Osteoblast (primary cell): ENCODE results near the gene ZCCHC9. TPM values are rescaled to one million over a fixed set of nuclear protein-coding genes. Genes with fewer than 3 reads are reported as not detected.
"Not testable (repeated sequence)": the region's sequence is repeated elsewhere in the genome, so short reads cannot be mapped to it uniquely, and the experiment has no call there.

Experiments used
- DNase-seq: peaks from one replicate; pipeline ENCODE4 v3.0.0; 2011; ENCODE audit warnings: low spot score, mixed read lengths; ENCODE audit not compliant: insufficient read length; ENCODE audit errors: missing footprints
- H2AFZ ChIP-seq: 2 replicates; pipeline ENCODE4 v1.6.0; 2011; ENCODE audit warnings: mild to moderate bottlenecking, low read length
- H3K27ac ChIP-seq: 2 replicates; pipeline ENCODE4 v1.5.1; 2011; ENCODE audit warnings: mild to moderate bottlenecking, low read depth, low read length, moderate library complexity
- H3K27me3 ChIP-seq: 2 replicates; pipeline ENCODE4 v1.6.0; 2012; ENCODE audit warnings: mild to moderate bottlenecking, control low read depth, inconsistent platforms, low read length, moderate library complexity; ENCODE audit not compliant: insufficient read depth
- H3K36me3 ChIP-seq: 2 replicates; pipeline ENCODE4 v1.5.1; 2011; ENCODE audit warnings: mild to moderate bottlenecking, low read length, control low read depth, moderate library complexity; ENCODE audit not compliant: insufficient read depth
- H3K4me1 ChIP-seq: 2 replicates; pipeline ENCODE4 v1.5.1; 2011; ENCODE audit warnings: mild to moderate bottlenecking, low read length, control low read depth, moderate library complexity; ENCODE audit not compliant: insufficient read depth
- H3K4me2 ChIP-seq: 2 replicates; pipeline ENCODE4 v1.6.0; 2011; ENCODE audit warnings: mild to moderate bottlenecking, low read length; ENCODE audit not compliant: insufficient read depth
- H3K4me3 ChIP-seq: fragments of 200-600 bp; sonication (generic); 3 replicates; pipeline ENCODE4 v1.5.1; 2012; ENCODE audit warnings: mild to moderate bottlenecking, low read length, inconsistent platforms; ENCODE audit not compliant: insufficient read depth
- H3K79me2 ChIP-seq: 2 replicates; pipeline ENCODE4 v1.6.0; 2012; ENCODE audit warnings: mild to moderate bottlenecking, low read length, control low read depth, inconsistent platforms; ENCODE audit not compliant: insufficient read depth
- H3K9me3 ChIP-seq: 2 replicates; pipeline ENCODE4 v1.5.1; 2011; ENCODE audit warnings: low read depth, low read length, control low read depth
- H4K20me1 ChIP-seq: 2 replicates; pipeline ENCODE4 v1.6.0; 2012; ENCODE audit warnings: mild to moderate bottlenecking, low read length, control low read depth; ENCODE audit not compliant: insufficient read depth
- total RNA-seq: library from RNA; depleted of rRNA; stranded (reverse); fragments of >200 nt; gene quantifications from 2 replicates; pipeline ENCODE4 v1.2.3, GENCODE V29; 2012
- TF ChIP-seq, protein P1 (sequence below): IDR thresholded peaks from 2 replicates; pipeline ENCODE4 v1.5.1; 2011; ENCODE audit warnings: mild to moderate bottlenecking, low read depth, low read length, moderate library complexity; ENCODE audit errors: extremely low read depth

Gene ZCCHC9
- total RNA-seq, 1 donor: 22.1 TPM

DNA sequence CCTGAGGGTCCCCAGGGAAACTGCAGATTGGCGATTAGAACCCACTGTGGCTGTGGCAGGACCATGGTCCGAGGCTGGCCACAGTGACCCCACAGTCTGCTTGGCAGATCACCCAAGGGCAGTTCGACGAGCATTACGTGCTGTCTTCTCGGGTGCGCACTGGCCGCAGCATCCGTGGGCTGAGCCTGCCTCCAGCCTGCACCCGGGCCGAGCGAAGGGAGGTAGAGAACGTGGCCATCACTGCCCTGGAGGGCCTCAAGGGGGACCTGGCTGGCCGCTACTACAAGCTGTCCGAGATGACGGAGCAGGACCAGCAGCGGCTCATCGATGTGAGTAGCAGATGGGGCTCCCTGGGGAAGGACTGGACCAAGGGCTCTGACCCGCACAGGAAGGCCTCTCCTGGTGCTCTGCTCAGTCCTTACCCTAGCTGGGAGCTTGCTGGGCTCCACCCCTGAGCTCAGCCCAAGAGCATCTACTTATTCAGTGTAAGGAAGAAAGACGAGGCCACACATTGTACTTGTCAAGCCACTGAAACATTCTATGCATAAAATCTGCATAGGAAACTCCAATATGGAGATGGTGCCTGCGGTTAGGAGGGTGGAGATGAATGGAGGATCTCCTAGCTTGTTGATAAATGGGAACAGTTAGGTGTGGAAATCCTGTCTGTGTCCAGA, 46.4 kb upstream of the ZCCHC9 start:
- Histone ChIP-seq H3K27me3 (no peaks in the 10 kb centered on the region), H3K9me3 (no peaks in the 10 kb centered on the region), H4K20me1 (no peaks in the 10 kb centered on the region), H3K4me2 (no peak overlapping the region), H3K79me2 (no peaks in the 10 kb centered on the region), H3K27ac (no peak overlapping the region), H3K4me3 (no peak overlapping the region), H3K4me1 (no peaks in the 10 kb centered on the region), H3K36me3 (no peaks in the 10 kb centered on the region), H2AFZ (no peak overlapping the region)
- no peak for DNase-seq
- TF ChIP-seq, protein P1, sequence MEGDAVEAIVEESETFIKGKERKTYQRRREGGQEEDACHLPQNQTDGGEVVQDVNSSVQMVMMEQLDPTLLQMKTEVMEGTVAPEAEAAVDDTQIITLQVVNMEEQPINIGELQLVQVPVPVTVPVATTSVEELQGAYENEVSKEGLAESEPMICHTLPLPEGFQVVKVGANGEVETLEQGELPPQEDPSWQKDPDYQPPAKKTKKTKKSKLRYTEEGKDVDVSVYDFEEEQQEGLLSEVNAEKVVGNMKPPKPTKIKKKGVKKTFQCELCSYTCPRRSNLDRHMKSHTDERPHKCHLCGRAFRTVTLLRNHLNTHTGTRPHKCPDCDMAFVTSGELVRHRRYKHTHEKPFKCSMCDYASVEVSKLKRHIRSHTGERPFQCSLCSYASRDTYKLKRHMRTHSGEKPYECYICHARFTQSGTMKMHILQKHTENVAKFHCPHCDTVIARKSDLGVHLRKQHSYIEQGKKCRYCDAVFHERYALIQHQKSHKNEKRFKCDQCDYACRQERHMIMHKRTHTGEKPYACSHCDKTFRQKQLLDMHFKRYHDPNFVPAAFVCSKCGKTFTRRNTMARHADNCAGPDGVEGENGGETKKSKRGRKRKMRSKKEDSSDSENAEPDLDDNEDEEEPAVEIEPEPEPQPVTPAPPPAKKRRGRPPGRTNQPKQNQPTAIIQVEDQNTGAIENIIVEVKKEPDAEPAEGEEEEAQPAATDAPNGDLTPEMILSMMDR: no peak

DNA sequence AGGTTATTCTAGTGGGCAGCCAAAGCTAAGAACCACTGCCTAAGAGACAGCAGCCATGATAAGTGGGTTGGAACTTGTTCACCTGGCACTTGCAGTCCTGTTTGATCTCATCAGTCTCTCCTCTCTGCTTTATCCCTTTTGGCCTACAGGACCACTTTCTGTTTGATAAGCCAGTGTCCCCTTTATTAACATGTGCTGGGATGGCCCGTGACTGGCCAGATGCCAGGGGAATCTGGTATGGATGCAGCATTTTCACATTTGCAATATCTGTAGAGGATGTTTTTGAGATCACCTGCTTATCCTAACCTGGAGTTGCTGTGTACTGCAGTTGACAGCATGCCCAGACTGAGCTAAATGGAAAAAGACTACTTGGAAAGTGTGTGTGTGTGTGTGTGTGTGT, 44.6 kb upstream of the ZCCHC9 start:
- Histone ChIP-seq H3K4me1 (no peaks in the 10 kb centered on the region), H3K79me2 (no peaks in the 10 kb centered on the region), H3K27ac (no peak overlapping the region), H3K4me3 (no peak overlapping the region), H3K27me3 (no peaks in the 10 kb centered on the region), H4K20me1 (no peaks in the 10 kb centered on the region), H2AFZ (no peak overlapping the region), H3K36me3 (no peaks in the 10 kb centered on the region), H3K9me3 (no peaks in the 10 kb centered on the region), H3K4me2 (no peak overlapping the region)
- no peak for DNase-seq
- TF ChIP-seq, protein P1: no peak

DNA sequence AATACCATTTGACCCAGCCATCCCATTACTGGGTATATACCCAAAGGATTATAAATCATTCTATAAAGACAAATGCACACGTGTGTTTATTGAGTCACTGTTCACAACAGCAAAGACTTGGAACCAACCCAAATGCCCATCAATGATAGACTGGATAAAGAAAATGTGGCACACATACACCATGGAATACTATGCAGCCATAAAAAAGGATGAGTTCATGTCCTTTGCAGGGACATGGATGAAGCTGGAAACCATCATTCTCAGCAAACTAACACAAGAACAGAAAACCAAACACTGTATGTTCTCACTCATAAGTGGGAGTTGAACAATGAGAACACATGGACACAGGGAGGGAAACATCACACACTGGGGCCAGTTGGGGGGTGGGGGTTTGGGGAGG, 38.6 kb upstream of the ZCCHC9 start:
- H3K4me2 ChIP-seq, H3K27me3 ChIP-seq, H3K36me3 ChIP-seq, H3K4me3 ChIP-seq, H3K9me3 ChIP-seq, H3K79me2 ChIP-seq, H3K4me1 ChIP-seq, DNase-seq, H4K20me1 ChIP-seq, H2AFZ ChIP-seq, H3K27ac ChIP-seq: not testable (repeated sequence)

DNA sequence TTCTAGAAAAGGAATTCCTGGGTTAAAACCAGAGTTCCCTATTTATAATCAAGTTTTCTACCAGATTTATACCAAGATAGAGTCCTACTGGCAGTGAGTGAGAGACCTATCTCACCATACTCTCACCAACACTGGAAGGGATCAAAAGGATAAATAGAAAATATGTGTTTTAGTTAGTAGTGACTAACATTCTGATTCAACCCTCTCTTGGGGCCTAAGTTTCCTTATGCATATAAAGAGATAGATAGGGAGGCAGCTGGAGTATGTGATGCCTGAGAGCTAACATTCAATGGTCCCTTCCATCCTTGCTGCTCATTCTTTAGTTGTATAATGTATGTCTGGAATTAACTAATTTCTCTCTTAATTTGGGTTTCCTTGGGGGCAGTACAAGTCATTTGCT, 36.3 kb upstream of the ZCCHC9 start:
- H3K4me3 ChIP-seq: no peak overlapping the region
- H3K27ac ChIP-seq: no peak overlapping the region
- H2AFZ ChIP-seq: no peak overlapping the region
- H3K4me2 ChIP-seq: no peak overlapping the region
- peaks cover 19% of the 10 kb centered on the region for H3K79me2 ChIP-seq
- TF ChIP-seq, protein P1: no peak
- H3K36me3 ChIP-seq: no peaks in the 10 kb centered on the region
- DNase-seq: no peak
- peaks cover 22% of the 10 kb centered on the region for H3K4me1 ChIP-seq
- H3K9me3 ChIP-seq: no peaks in the 10 kb centered on the region
- H3K27me3 ChIP-seq: no peaks in the 10 kb centered on the region
- peaks cover 2% of the 10 kb centered on the region for H4K20me1 ChIP-seq
